K562 (cell line): ENCODE data around the gene GRP. TPM values are rescaled to one million over a fixed set of nuclear protein-coding genes. Genes with fewer than 3 reads are reported as not detected.

Experiments
- ATAC-seq: fragments of 200-7000 bp; cut with Tn5 transposase; 3 replicates; pipeline ENCODE4 v1.9.1; 2020; ENCODE audit warnings: moderate library complexity
- BruUV-seq: library from RNA; stranded (reverse); fragments of 400-500 nt; replicated peaks from 2 replicates; lab custom pipeline; 2021; lab: Mats Ljungman, UMichigan
- CTCF ChIA-PET: fragments of 300-600 bp; formaldehyde crosslinking; extraction: SDS; loops from one replicate; lab custom pipeline; 2021; ENCODE audit warnings: low intra/inter-chr PET ratio; lab: Yijun Ruan, JAX
- POLR2A ChIA-PET: fragments of 300-600, 350-650 bp; sonication (Branson Sonifier 250); formaldehyde crosslinking; extraction: SDS; loops from one replicate; lab custom pipeline; 2021; ENCODE audit warnings: antibody characterized with exemption, inconsistent platforms; lab: Yijun Ruan, JAX
- DNase-seq, 4 experiments: peaks; one replicate each; pipeline versions ENCODE4 v3.0.0 to v3.0.0-alpha.2; 2011 to 2018; ENCODE audit warnings: low spot score in 3 of 4, mixed read lengths in 3 of 4; ENCODE audit errors: extremely low read depth in 1 of 4
- FAIRE-seq: peaks from 2 replicates; lab custom pipeline; 2011; peaks lifted over from hg19 to GRCh38; lab: Jason Lieb, UNC
- H2AFZ ChIP-seq: 2 replicates; pipeline ENCODE4 v1.6.0; 2011; ENCODE audit warnings: low read depth, low read length, control low read depth, inconsistent platforms
- H3K27ac ChIP-seq: fragments of 200-600 bp; 3 replicates; pipeline ENCODE4 v1.8.0; 2011; ENCODE audit warnings: low read depth, mild to moderate bottlenecking, control low read depth, inconsistent platforms, low read length, moderate library complexity, mixed read lengths; ENCODE audit errors: extremely low read depth
- H3K27me3 ChIP-seq, 2 experiments: fragments of 300-600 bp in 1 of 2; 2 replicates in 1 of 2; 3 replicates in 1 of 2; pipeline versions ENCODE4 v1.6.0 to v1.8.0; 2011; ENCODE audit warnings: inconsistent platforms in 2 of 2, low read length in 2 of 2, mild to moderate bottlenecking in 1 of 2, mixed read lengths in 1 of 2, moderate library complexity in 1 of 2; ENCODE audit not compliant: control insufficient read depth in 2 of 2, insufficient read depth in 2 of 2
- H3K36me3 ChIP-seq: fragments of 300-600 bp; 3 replicates; pipeline ENCODE4 v1.8.0; 2011; ENCODE audit warnings: mild to moderate bottlenecking, low read length, inconsistent platforms; ENCODE audit not compliant: control insufficient read depth, insufficient read depth
- H3K4me1 ChIP-seq, 2 experiments: fragments of 200-600 bp in 1 of 2; replicated peaks in 1 of 2; 2 replicates in 1 of 2; 3 replicates in 1 of 2; pipeline versions ENCODE4 v1.5.1 to v1.8.0; 2011; ENCODE audit warnings: inconsistent platforms in 2 of 2, low read length in 2 of 2, mild to moderate bottlenecking in 1 of 2, mixed read lengths in 1 of 2, moderate library complexity in 1 of 2; ENCODE audit not compliant: control insufficient read depth in 2 of 2, insufficient read depth in 2 of 2
- H3K4me2 ChIP-seq: 2 replicates; pipeline ENCODE4 v1.6.1; 2011; ENCODE audit warnings: low read length, control low read depth, inconsistent platforms, mixed read lengths; ENCODE audit not compliant: insufficient read depth
- H3K4me3 ChIP-seq: fragments of 200-600 bp; sonication (generic), shearing (Covaris generic); 2 replicates; pipeline ENCODE4 v1.5.1; 2016; ENCODE audit warnings: control low read depth, inconsistent platforms
- H3K79me2 ChIP-seq: fragments of 200-600 bp; 3 replicates; pipeline ENCODE4 v1.8.0; 2011; ENCODE audit warnings: low read length, inconsistent platforms; ENCODE audit not compliant: control insufficient read depth, insufficient read depth
- H3K9ac ChIP-seq, 2 experiments: 2 replicates each; pipeline versions ENCODE4 v1.6.0 to v1.6.1; 2011; ENCODE audit warnings: low read depth in 2 of 2, low read length in 2 of 2, control low read depth in 1 of 2, inconsistent platforms in 1 of 2, mild to moderate bottlenecking in 1 of 2, mixed read lengths in 1 of 2; ENCODE audit not compliant: insufficient read depth in 1 of 2
- H3K9me1 ChIP-seq: one replicate; pipeline ENCODE4 v1.6.0; 2011; ENCODE audit warnings: inconsistent platforms, mild to moderate bottlenecking, low read length, moderate library complexity; ENCODE audit not compliant: control insufficient read depth, insufficient read depth
- H3K9me3 ChIP-seq: replicated peaks from 2 replicates; pipeline ENCODE4 v1.5.1; 2011; ENCODE audit warnings: low read depth, low read length, inconsistent platforms; ENCODE audit not compliant: control insufficient read depth, insufficient read depth
- H4K20me1 ChIP-seq: replicated peaks from 2 replicates; pipeline ENCODE4 v1.6.1; 2011; ENCODE audit warnings: low read length, inconsistent platforms, mixed read lengths; ENCODE audit not compliant: control insufficient read depth, insufficient read depth
- BDP1 ChIP-seq: IDR thresholded peaks from 3 replicates; pipeline ENCODE4 v1.6.1; 2011; ENCODE audit not compliant: insufficient read length, insufficient read depth
- CHD4 ChIP-seq: fragments of 200-600 bp; sonication (generic); IDR thresholded peaks from 3 replicates; pipeline ENCODE4 v1.6.1; 2012; ENCODE audit warnings: low read depth, mild to moderate bottlenecking, mixed read lengths, low read length, inconsistent platforms; ENCODE audit not compliant: insufficient read depth, insufficient replicate concordance, poor library complexity, severe bottlenecking
- CREB1 ChIP-seq, 2 experiments: sonication (generic) in 1 of 2; formaldehyde crosslinking in 1 of 2; IDR thresholded peaks; 2 replicates each; pipeline versions ENCODE4 v1.6.1 to v1.8.0; 2012 to 2022; ENCODE audit warnings: inconsistent platforms in 1 of 2, mild to moderate bottlenecking in 1 of 2, missing genetic modification reagents in 1 of 2, moderate library complexity in 1 of 2
- CREB3 ChIP-seq: fragments of 450-650 bp; conservative IDR thresholded peaks from 2 replicates; pipeline ENCODE4 v1.6.1; 2016; ENCODE audit warnings: missing genetic modification characterization, low read depth, mild to moderate bottlenecking, missing compliant biosample characterization, moderate library complexity
- DEAF1 ChIP-seq: fragments of 450-650 bp; formaldehyde crosslinking; IDR thresholded peaks from 2 replicates; pipeline ENCODE4 v1.4.0; 2020; ENCODE audit warnings: mild to moderate bottlenecking, moderate library complexity
- E2F5 ChIP-seq: sonication (generic); formaldehyde crosslinking; IDR thresholded peaks from 2 replicates; pipeline ENCODE4 v1.8.0; 2022; ENCODE audit warnings: mild to moderate bottlenecking, missing genetic modification reagents
- MCM7 ChIP-seq, 2 experiments: fragments of 450-650 bp; IDR thresholded peaks; 2 replicates each; pipeline ENCODE4 v1.6.1; 2016 to 2018
- MEIS2 ChIP-seq: fragments of 450-650 bp; IDR thresholded peaks from 2 replicates; pipeline ENCODE4 v1.6.1; 2014; ENCODE audit warnings: mild to moderate bottlenecking; ENCODE audit not compliant: partially characterized antibody
- NRF1 ChIP-seq, 2 experiments: fragments of 450-650 bp; IDR thresholded peaks in 1 of 2; conservative IDR thresholded peaks in 1 of 2; 2 replicates each; pipeline ENCODE4 v1.6.1; 2014; ENCODE audit warnings: mild to moderate bottlenecking in 2 of 2
- PCBP2 ChIP-seq: fragments of 200-400 bp; formaldehyde crosslinking; IDR thresholded peaks from 2 replicates; pipeline ENCODE4 v1.6.1; 2018; ENCODE audit warnings: low read length, low read depth, mild to moderate bottlenecking, moderate library complexity; ENCODE audit not compliant: poor library complexity, severe bottlenecking
- PML ChIP-seq: IDR thresholded peaks from 2 replicates; pipeline ENCODE4 v1.6.1; 2012; ENCODE audit warnings: low read length, inconsistent platforms
- RAD51 ChIP-seq: fragments of 450-650 bp; IDR thresholded peaks from 2 replicates; pipeline ENCODE4 v1.7.1; 2016; ENCODE audit warnings: low read depth, mild to moderate bottlenecking, borderline replicate concordance
- SMARCA4 ChIP-seq: fragments of 450-650 bp; IDR thresholded peaks from 2 replicates; pipeline ENCODE4 v1.6.1; 2016
- ZNF444 ChIP-seq: fragments of 250-450 bp; sonication (Bioruptor Pico); IDR thresholded peaks from 2 replicates; pipeline ENCODE4 v1.4.0; 2020; ENCODE audit warnings: mild to moderate bottlenecking, moderate library complexity
- ZNF561 ChIP-seq: fragments of 450-650 bp; formaldehyde crosslinking; conservative IDR thresholded peaks from 2 replicates; pipeline ENCODE4 v1.4.0; 2020; ENCODE audit warnings: mild to moderate bottlenecking, moderate library complexity
- ZNF644 ChIP-seq: fragments of 200-800 bp; sonication (Bioruptor generic); IDR thresholded peaks from 2 replicates; pipeline ENCODE4 v1.6.1; 2016; ENCODE audit warnings: low read depth, missing genetic modification characterization, missing compliant biosample characterization
- ZNF740 ChIP-seq, 3 experiments: fragments of 200-800 bp in 1 of 3; sonication (Bioruptor generic) in 1 of 3; sonication (generic) in 1 of 3; formaldehyde crosslinking in 1 of 3; IDR thresholded peaks; 2 replicates each; pipeline versions ENCODE4 v1.6.1 to v1.8.0; 2016 to 2022; ENCODE audit warnings: mild to moderate bottlenecking in 2 of 3, missing compliant biosample characterization in 2 of 3, missing genetic modification characterization in 2 of 3, missing genetic modification reagents in 1 of 3
- WGBS: fragments of 100-300 bp; shearing (Covaris generic); methylation state at CpG from one replicate; pipeline ENCODE4 v1.1.6; 2016; ENCODE audit warnings: low coverage, mixed read lengths; ENCODE audit not compliant: insufficient coverage; ENCODE audit errors: missing lambda C conversion rate; 5-methylcytosine and 5-hydroxymethylcytosine counted together
- in situ Hi-C: fragments of 300-500 bp; cut with MboI; formaldehyde crosslinking; loops from 4 replicates; pipeline ENCODE4 v1.15.0; 2018; ENCODE audit warnings: inconsistent platforms, mixed read lengths
- intact Hi-C: fragments of 100-400 bp; cut with micrococcal nuclease; formaldehyde crosslinking; loops from 2 replicates; pipeline ENCODE4 v1.14.2; 2022
- polyA plus RNA-seq, 8 experiments: library from polyadenylated mRNA; depleted of rRNA in 4 of 8; stranded (reverse) in 5 of 8; unstranded in 3 of 8; fragments of >200 nt; fragmentation: Nextera tagmentation in 2 of 8; fragmentation: Illumina TruSeq in 1 of 8; extraction: Ambion mirVana in 2 of 8; extraction: Trizol in 1 of 8; gene quantifications; 2 replicates each; pipeline versions ENCODE4 v1.2.1 to v1.2.3, GENCODE V29; 2011 to 2014; ENCODE audit warnings: inconsistent platforms in 1 of 8, missing spikeins in 1 of 8
- total RNA-seq, 7 experiments: library from RNA; depleted of rRNA in 6 of 7; stranded (reverse); fragments of >200 nt in 6 of 7; fragmentation: Illumina TruSeq in 2 of 7; extraction: Trizol in 2 of 7; gene quantifications; 2 replicates each; pipeline versions ENCODE4 v1.2.1 to v1.2.3, GENCODE V29; 2011 to 2021; ENCODE audit warnings: low replicate concordance in 1 of 7

Gene GRP
- total and polyA plus RNA-seq, 9 of the 15 experiments (the other 6 are each of a cell fraction or from before 2014, with no cell fraction given) = 0.07 TPM; not detected in 8

GRCh38 chr18:59239642-59240041 is 19.7 kb downstream of the GRP start (continued):
- TF ChIP-seq RAD51 (no peak), ZNF740 (CRISPR knock-in tag; IDR thresholded peaks at IDR 0.05) (no peak), ZNF740 (tag; IDR thresholded peaks at IDR 0.05) (no peak)
- TF ChIP-seq, all 486 proteins: peak for 11

- no peak for FAIRE-seq
- WGBS = 0% methylated on average over 2 of the region's 2 CpGs
- no peak for TF ChIP-seq SMARCA4
- no peak for TF ChIP-seq DEAF1 (CRISPR knock-in tag)
- TF ChIP-seq NRF1 (conservative IDR thresholded peaks at IDR 0.05 in 1 of 2, IDR thresholded peaks at IDR 0.05 in 1 of 2) = no peak
- TF ChIP-seq PML = no peak
- TF ChIP-seq ZNF444 (CRISPR knock-in tag) = no peak
- TF ChIP-seq CREB3 (tag) = no peak
- no peak for TF ChIP-seq ZNF644
- TF ChIP-seq MCM7 (IDR thresholded peaks at IDR 0.05) = no peak
- no peak for TF ChIP-seq CREB1 (IDR thresholded peaks at IDR 0.05)
- no peak for TF ChIP-seq CREB1 (CRISPR knock-in tag; IDR thresholded peaks at IDR 0.05)
- no peak for TF ChIP-seq CHD4
- no peak for TF ChIP-seq MEIS2
- no peak for TF ChIP-seq E2F5 (CRISPR knock-in tag)
- TF ChIP-seq BDP1 = no peak
- TF ChIP-seq PCBP2 = no peak
- no peak for TF ChIP-seq ZNF561 (CRISPR knock-in tag)
Measured at GRCh38 chr18:59242906-59243305, 22.9 kb downstream of the GRP start.

More at GRCh38 chr18:59242906-59243305, 22.9 kb downstream of the GRP start:
- Histone ChIP-seq H3K9me1 (no peaks in the 10 kb centered on the region), H3K27me3 (no peaks in the 10 kb centered on the region), H3K9ac (no peak overlapping the region), H3K9me3 (no peaks in the 10 kb centered on the region), H2AFZ (no peak overlapping the region), H3K4me3 (no peak overlapping the region), H3K4me2 (no peak overlapping the region), H3K79me2 (no peaks in the 10 kb centered on the region), H3K36me3 (no peaks in the 10 kb centered on the region), H3K27ac (no peak overlapping the region), H4K20me1 (no peaks in the 10 kb centered on the region; the same call in 1 of the 2 replicates), H3K4me1 (no peaks in the 10 kb centered on the region; a peak in 1 of 5 replicates)
- no peak for DNase-seq
- intact Hi-C loops = loop anchor here (10.0 kb wide), 1 partner anchor 582 kb away; no protein-coding TSS in a partner anchor
- no peak for ATAC-seq
- ChIA-PET CTCF (no interaction called here), POLR2A (no interaction called here)
- in situ Hi-C loops = no loop called here
- BruUV-seq = no TSS peak
